IPS-NIHi7 (cell line): Measurements from ENCODE around the gene FXYD6.
"Not testable (repeated sequence)": the region's sequence is repeated elsewhere in the genome, so short reads cannot be mapped to it uniquely, and the experiment has no call there.

Source experiments
- DNase-seq: peaks from one replicate; pipeline ENCODE4 v3.0.0; 2012; ENCODE audit warnings: mixed read lengths; ENCODE audit errors: extremely low spot score

The FXYD6 gene

DNA sequence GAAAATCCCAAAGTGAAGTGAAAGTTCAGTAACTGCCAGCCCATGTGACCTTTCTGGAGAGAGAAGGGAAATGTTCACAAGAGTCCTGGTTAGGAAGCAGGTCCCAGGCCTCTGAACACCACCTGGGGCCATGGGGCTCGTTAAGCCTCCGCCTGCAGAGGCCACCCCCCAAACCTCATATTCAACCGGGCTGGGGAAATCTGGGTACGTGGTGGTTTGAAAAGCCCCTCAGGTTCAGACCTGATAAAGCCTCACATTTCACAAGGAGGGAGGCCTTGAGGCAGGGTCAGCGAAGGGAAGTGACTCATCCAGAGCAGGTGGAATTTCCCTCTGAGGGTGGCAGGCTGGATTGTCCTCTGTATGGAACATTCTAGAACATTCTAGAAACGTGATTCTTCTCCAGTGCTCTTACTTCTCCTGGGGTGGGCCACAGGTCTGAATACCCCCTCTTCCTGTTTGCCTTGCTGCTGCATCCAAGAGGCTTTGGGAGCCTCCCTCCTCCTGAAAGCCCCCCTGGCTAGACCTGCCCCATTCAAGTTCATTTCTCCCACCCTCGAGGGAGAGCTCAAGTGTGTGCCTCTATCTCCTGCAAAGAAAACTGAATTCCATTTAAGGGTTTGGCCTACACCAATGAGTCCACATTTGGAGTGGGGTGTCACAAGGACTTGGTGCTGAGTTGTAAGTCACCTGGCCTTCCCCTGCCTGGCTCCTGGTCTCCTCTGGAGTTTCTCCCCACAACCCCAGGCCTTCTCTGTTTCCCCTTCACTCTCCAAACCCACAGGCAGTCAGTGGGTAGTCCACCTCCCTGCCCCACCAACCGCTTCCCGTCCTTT is 58.2 kb downstream of the FXYD6 start:
- no peak for DNase-seq

DNA sequence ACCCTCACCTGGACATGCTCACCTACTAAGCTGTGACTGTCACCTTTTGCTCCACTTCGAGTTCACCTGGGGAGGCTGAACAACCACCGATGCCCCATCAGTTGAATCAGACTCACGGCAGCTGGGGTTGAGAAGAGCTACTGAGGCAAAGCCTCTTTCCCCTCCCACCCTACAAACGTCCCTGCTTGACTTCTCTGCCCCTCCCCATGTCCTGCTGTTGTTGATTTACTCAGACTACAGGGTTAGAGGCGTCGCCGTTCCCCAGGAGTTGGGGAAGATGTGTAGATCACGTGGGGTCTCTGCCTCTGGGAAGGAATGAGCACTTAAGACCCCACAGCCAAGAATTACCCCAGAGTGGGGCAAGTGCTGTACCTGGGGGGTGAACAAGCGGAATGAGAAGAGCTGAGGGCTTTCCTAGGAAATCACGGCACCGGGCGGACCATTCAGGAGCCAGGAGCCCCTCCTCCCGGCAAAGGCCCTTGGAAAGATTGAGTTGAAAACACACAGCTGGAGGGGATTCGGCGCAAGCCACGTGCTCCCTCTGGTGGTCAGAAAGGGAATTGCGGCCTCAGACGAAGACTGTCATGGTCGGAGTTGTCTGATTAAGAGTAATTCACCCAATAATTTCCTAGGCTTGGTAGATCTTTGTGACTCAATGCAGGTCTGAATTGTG is 59.0 kb downstream of the FXYD6 start:
- peak; percentile 75 for DNase-seq

DNA sequence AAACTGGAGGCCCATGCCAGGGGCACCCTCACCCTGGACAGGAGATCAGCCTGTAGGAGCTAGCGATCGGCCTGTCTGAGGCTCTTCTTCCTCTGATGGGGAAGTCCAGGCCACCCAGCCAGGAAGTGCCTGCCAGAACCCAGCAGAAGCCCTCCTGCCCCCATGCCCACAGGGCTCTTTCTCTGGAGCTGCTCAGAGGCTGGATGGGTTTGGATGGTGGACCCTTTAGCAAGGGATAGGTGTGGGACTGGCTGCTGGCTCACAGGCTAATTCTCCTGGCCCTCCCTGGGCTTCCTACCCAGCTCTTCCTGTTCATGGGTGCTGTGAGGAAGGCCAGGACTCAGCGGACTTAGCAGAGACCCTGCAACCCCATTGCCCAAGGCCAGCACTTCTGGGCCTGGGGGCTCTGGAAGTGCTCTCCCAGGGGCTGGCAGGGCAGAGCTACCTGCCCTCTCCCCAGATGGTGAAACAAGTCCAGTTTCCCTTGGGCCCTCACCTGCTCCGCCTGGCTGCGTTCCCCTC is 59.6 kb downstream of the FXYD6 start:
- DNase-seq = no peak

GRCh38 chr11:117816151-117816741 is 60.2 kb downstream of the FXYD6 start:
- peak; percentile 57 for DNase-seq

- DNase-seq = no peak
These were observed 61.1 kb downstream of the FXYD6 start for GRCh38 chr11:117815262-117815803.

- DNase-seq = no peak
These were observed 61.6 kb downstream of the FXYD6 start for GRCh38 chr11:117814766-117815261.

DNA sequence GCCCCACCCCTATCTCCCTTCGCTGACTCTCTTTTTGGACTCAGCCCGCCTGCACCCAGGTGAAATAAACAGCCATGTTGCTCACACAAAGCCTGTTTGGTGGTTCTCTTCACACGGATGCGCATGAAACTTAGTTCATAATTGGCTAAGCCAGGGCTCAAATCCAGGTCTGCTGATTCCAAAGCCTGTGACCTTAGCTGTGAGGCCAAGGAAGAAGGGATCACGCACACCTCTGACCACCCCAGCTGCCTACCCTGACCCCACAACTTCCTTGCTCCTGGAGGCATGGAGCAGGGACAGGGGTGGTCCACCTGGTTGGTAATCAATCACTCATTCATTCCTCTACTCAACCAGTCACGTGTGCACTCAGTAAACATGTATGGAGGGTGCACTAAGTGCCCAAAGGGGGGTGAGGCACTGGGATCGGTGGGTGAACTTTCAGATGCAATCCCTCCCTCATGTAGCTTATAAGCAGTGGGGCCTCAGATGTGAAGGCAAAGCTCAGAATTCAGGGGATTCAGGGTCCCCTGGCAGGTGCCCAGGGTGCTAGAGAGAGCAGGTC is 62.2 kb downstream of the FXYD6 start:
- DNase-seq = no peak

DNA sequence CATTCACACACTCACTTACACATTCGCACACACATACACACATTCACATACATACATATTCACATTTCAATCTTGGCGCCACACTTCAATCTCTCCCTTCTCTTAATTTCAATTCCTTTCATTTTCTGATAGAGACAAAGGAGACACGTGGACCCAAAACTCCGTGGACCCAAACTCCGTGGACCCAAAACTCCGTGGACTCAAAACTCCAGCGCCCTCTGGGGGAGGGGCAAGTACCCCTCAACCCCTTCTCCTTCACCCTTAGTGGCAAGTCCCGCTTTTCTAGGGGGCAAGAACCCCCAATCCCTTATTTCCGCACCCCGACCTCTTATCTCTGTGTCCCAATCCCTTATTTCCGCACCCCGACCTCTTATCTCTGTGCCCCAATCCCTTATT is 66.4 kb downstream of the FXYD6 start:
- DNase-seq = not testable (repeated sequence)

DNA sequence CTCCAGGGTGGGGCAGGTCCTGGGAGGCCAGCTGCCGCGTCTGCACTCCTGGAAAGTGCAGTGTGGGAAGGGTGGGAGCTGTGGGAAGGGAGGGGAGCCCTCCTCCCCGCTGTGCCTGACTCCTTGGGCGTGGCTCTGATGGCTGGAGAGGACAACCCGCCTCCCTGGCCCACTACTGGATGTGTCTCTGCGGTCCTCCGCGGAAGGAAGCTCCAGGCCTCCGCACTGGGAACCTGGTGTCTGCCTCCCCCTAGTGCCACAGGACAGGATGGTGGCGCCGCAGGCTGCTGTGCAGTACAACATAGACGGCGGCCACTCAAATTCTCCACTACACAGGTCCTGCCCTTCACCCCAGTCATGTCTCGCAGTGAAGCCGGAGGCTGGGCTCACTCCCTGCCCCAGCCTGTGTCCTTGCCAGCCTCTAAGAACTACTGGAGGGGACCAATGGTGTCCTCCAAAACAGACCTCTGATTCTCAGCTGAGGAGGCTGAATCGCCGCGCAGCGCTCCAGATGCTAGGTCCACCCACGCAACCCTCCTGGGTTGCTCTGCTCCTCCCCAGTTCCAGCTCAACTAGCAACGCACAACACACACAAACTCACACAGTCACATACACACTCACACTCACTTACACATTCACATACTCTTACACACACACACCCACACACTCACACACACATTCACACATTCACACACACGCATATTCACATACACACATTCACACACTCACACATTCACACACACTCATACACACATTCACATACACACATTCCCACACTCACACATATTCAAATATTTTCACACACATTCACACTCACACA is 67.0 kb downstream of the FXYD6 start:
- DNase-seq = peak; percentile 78

DNA sequence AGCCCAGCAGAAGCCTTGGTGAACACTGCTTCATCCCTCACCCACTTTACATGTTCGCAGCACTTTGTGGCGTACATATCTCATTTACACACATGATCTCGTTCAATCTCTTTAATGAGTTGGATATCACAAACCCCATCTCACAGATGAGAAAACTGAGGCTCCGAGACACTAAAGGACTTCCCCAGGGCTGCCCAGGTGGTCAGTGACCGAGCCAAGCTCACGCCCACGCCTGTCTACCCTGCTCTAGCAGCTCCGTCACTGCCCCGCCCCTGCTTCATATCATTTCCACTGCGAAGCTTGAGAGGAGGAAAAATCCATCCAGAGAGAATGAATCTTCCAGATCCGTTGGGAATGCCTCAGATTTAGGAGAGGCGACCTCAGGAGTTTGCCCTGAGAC is 67.7 kb downstream of the FXYD6 start:
- DNase-seq = no peak

DNA sequence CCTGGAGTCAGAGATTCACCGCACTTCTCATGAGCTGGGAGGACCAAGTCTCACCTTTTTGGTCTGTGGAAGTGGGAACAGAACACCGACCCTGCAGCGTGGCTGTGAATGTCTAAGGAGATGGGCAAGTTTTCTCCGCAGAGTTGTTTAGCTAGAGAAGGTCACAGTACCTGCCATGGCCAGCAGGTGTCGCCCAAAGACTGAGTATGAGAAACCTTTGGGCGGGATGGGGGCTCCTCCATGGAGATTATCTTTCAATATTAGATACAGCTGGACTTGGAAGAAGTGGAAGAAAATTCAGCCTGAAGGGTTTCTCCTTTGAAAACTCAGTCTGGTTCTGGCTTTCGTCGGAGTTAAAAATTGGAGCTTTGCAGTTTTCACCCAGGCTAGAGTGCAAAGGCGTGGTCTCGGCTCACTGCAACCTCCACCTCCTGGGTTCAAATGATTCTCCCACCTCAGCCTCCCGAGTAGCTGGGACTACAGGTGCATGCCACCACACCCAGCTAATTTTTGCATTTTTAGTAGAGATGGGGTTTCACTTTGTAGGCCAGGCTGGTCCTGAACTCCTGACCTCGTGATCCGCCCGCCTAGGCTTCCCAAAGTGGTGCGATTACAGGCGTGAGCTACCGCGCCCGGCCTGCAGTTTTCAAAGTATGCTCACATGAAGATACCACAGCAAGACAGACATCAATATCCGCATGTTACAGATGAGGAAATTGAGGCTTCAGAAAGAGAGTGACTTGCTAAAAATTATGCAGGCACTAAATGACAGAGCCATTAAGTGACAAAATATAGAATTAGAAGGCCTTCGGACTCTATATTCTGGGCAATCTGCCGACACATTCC is 68.8 kb downstream of the FXYD6 start:
- DNase-seq = peak; percentile 79

DNA sequence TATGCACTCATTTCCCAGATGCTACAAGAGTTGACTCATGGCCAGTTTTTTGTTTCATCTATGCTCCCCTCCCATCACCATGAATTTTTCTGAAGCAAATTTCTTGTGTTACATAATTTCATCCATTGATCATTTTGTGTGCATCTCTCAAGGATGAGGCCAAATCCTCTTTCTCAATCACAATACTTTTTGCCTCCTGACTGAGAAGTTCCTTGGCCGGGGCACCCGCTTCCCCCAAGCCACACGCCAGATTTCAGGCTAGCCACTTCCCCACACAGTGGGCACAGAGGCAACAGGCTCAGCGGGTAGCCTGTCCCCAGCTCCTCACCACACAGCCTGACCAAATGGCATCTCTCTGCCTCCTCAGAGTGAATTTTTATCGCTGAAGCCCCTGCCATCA is 69.6 kb downstream of the FXYD6 start:
- no peak for DNase-seq

- no peak for DNase-seq
These were observed 71.4 kb downstream of the FXYD6 start for GRCh38 chr11:117805045-117805444.

- no peak for DNase-seq
These were observed 72.6 kb downstream of the FXYD6 start for GRCh38 chr11:117803896-117804295.

GRCh38 chr11:117799634-117800033 is 76.8 kb downstream of the FXYD6 start:
- no peak for DNase-seq

GRCh38 chr11:117796872-117797529 is 79.5 kb downstream of the FXYD6 start, which contains the start of gene DSCAML1:
Gene DSCAML1, minus strand, starts transcription at chr11:117797216. Its CDS starts 137 bp downstream, at chr11:117797079.
- DNase-seq = peak; percentile 71

- no peak for DNase-seq
These were observed 80.0 kb downstream of the FXYD6 start for GRCh38 chr11:117796456-117796871.

DNA sequence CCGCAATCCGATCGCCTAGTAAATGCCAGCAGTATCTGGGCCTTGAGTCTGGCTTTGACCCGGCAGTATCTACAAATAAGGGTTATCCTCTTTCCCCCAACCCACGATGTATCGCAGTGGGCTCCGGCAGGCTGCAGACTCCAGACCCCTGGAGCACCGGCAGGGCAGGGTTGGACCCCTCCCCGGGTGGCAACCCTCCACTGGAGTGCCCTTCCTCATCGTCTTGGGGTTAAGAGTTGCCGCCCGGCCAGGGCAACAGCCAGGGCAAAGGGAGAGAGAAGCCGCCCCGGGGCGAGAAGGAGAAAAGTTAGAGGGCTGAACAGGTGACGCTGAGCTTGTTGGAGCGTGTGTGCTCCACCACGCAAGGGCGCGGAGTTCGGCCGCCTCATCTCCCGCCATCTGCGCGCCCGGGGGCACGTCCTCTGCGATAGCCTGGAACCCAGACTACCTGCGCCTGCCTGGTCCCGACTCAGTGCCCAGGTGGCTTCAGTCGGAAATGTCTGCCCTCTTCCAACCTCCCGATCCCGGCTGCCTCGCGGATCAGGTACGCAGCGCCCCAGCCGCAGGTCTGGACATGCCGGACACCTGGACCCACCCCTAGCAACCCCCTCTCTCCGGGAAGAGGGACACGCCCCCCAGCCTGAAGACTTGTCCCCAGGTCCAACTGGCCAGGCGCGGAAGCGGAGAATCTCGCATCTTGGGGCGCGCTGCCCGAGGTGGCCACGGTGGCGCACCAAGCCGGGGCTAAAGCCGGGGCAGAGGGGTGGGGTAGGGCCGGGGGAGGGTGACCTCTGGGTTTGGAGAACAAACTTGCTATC is 80.6 kb downstream of the FXYD6 start:
- no peak for DNase-seq
